ENCODE results near the gene KATNA1. TPM values are rescaled to one million over a fixed set of nuclear protein-coding genes. Genes with fewer than 3 reads are reported as not detected.

Gene KATNA1
- total RNA-seq, 2 experiments from 2014 or later, result 22.6 to 26.5 TPM

DNA sequence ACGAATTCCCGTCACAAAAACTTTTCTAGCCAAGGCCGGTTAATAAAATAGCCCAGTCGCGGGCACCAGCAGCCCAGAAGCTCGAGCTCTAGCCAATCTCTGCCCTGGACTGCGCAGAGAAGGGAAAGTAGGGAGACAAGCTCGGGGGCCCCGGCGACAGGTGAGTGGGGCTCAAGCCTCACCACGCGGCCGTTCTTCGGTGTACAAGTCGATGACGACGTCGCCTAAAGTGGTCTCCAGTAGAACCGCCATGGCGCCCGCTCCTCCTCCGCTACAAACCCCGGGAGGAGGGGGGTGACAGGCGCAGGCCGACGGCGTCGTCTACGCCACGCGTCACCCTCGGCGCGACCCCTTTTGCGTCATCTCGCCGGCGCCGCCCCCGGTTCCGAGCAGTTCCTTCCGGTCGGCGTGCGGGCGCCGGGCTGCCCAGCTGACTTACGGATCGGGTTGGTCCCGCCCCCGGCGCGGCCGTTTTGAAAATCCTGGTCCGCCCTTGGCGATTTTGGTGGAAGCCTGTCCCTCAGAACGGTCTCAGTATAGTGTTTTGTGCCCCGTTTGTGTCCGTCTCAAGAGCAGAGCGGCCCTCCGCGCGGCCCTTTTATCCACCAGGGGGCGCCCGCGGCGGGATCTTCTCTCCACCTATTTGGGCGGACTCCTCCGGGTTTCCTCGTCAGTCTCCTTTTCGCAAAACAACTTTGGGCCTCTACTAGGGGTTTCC is 102.6 kb downstream of the KATNA1 start, which contains the start of gene PPIL4:
PPIL4 (minus strand) TSS at position 290 of the 718 bp plus-strand sequence; CDS start at position 252, 38 bp downstream.
- ATAC-seq (ENCODE audit: low read depth), result peak; percentile 86
- peak; percentile 98 for DNase-seq
- peaks cover 3% of the 10 kb centered on the region for H3K27me3 Mint-ChIP-seq
- POLR2A ChIA-PET, result interaction anchor here (0.5 to 3.3 kb wide), 14 partner anchors 9 to 204 kb away, joined by 3 to 23 read pairs (median 3); partner anchors contain the start of genes GINM1, LATS1 and PCMT1
- peaks cover 26% of the 10 kb centered on the region for H3K4me1 Mint-ChIP-seq
- peak within 1 kb of the TSS; percentile 94 for H3K4me3 Mint-ChIP-seq
- H3K9me3 Mint-ChIP-seq, result no peaks in the 10 kb centered on the region
- H3K36me3 Mint-ChIP-seq, result peaks cover 5% of the 10 kb centered on the region
- peak within 1 kb of the TSS; percentile 97 for H3K27ac Mint-ChIP-seq

DNA sequence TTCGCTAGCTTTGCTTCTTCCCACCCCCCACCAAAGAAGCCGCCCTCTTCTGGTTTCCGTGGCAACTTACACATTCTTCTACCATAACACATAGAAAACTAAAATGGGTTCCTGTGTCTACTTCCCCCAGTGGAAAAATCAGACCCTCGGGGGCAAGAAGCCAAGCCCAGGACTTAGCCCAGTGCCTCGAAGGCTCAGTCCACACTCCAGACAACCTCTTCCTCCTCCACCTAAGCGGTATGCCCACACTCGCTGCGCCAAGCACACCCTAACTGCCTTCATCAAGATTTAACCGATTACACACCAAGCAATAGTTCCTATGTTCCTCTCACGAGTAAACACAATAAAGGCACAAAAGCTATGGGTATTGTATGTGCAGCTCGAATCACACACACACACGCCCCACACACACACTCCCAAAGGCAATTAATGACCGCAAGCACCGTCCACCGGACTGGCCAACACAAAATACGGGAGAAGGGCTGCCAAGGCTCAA is 103.2 kb downstream of the KATNA1 start:
- Mint-ChIP-seq H3K36me3 (peaks cover 5% of the 10 kb centered on the region), H3K27me3 (peaks cover 3% of the 10 kb centered on the region), H3K27ac (peak overlapping the region; percentile 97), H3K4me3 (peak overlapping the region; percentile 94), H3K9me3 (no peaks in the 10 kb centered on the region), H3K4me1 (peaks cover 26% of the 10 kb centered on the region)
- DNase-seq (peak; percentile 56), ATAC-seq (ENCODE audit: low read depth) (peak; percentile 40)
- POLR2A ChIA-PET, result interaction anchor here (0.5 to 3.3 kb wide), 13 partner anchors 8 to 204 kb away, joined by 3 to 23 read pairs (median 3); partner anchors contain the start of genes GINM1, LATS1 and PCMT1

Other genes starting within 250 kb of the KATNA1 start
- 1 to 10 TPM; 9.3 to 9.5 TPM for gene SUMO4, start 248.5 kb downstream of the KATNA1 start, total RNA-seq
- 10 to 100 TPM; 25.5 to 27.0 TPM for gene ZC3H12D, start 163.7 kb downstream of the KATNA1 start, total RNA-seq
- gene PPIL4, start 102.7 kb downstream of the KATNA1 start, total RNA-seq, result 10 to 100 TPM; 24.2 to 24.9 TPM
- gene GINM1, start 82.3 kb downstream of the KATNA1 start, total RNA-seq, result 10 to 100 TPM; 21.9 to 22.8 TPM
- gene LATS1, start 69.4 kb upstream of the KATNA1 start, total RNA-seq, result 10 to 100 TPM; 37.7 to 38.5 TPM
- 10 to 100 TPM; 61.2 to 67.6 TPM for gene NUP43, start 97.8 kb upstream of the KATNA1 start, total RNA-seq
- 10 to 100 TPM; 76.9 to 80.0 TPM for gene PCMT1, start 101.0 kb upstream of the KATNA1 start, total RNA-seq
- gene LRP11, start 215.6 kb upstream of the KATNA1 start, total RNA-seq, result 1 to 10 TPM; 2.3 to 2.7 TPM
- gene RAET1E, start 249.4 kb upstream of the KATNA1 start, total RNA-seq, result not detected

All from activated naive CD8-positive, alpha-beta T cell treated with anti-CD3 and anti-CD28 coated beads, Interleukin-2, amount 10 ng/mL, durations not matched to agents 7 days and 5 days (primary cell).